Testis (tissue), 3 donors: ENCODE data around the gene DNAJC15. TPM values are rescaled to one million over a fixed set of nuclear protein-coding genes. Genes with fewer than 3 reads are reported as not detected.

Source experiments
- DNase-seq: peaks from one replicate; pipeline ENCODE4 v3.0.0-alpha.2; 2019
- H3K27ac ChIP-seq, 2 donors: fragments of 200-600 bp; sonication (generic); one replicate each; pipeline ENCODE4 v1.5.1; 2019
- H3K27me3 ChIP-seq: fragments of 200-600 bp; sonication (generic); one replicate; pipeline ENCODE4 v1.5.1; 2019
- H3K36me3 ChIP-seq: fragments of 200-600 bp; sonication (generic); one replicate; pipeline ENCODE4 v1.5.1; 2017; ENCODE audit warnings: low read depth; ENCODE audit errors: missing control alignments
- H3K4me1 ChIP-seq: fragments of 200-600 bp; sonication (generic); one replicate; pipeline ENCODE4 v1.5.1; 2019
- H3K4me3 ChIP-seq, 2 donors: fragments of 200-600 bp; sonication (generic); one replicate each; pipeline ENCODE4 v1.5.1; 2017 to 2019
- H3K9me3 ChIP-seq: fragments of 200-600 bp; sonication (generic); one replicate; pipeline ENCODE4 v1.5.1; 2017
- POLR2A ChIP-seq: fragments of 450-650 bp; IDR thresholded peaks from one replicate; pipeline ENCODE4 v1.6.1; 2017; ENCODE audit warnings: antibody characterized with exemption, mild to moderate bottlenecking, moderate library complexity
- WGBS, 2 donors: methylation state at CpG; one replicate each; pipeline ENCODE4 v1.1.5; 2018; 5-methylcytosine and 5-hydroxymethylcytosine counted together
- intact Hi-C: fragments of 100-400 bp; cut with DNase I; formaldehyde crosslinking; loops from one replicate; pipeline ENCODE4 v1.15.1; 2023; ENCODE audit warnings: low total_unique reads
- polyA plus RNA-seq: library from polyadenylated mRNA; stranded (reverse); fragments of 350-450 nt; fragmentation: Illumina TruSeq; extraction: RNeasy Lipid Tissue Mini Kit (QIAGEN cat#74804); gene quantifications from one replicate; pipeline ENCODE4 v1.2.3, GENCODE V29; 2014; ENCODE audit warnings: low read depth, low replicate concordance; ENCODE audit not compliant: insufficient read depth
- total RNA-seq, 2 donors: library from RNA; depleted of rRNA; stranded (reverse); fragments of >200 nt; gene quantifications; one replicate each; pipeline ENCODE4 v1.2.3, GENCODE V29; 2016
- TF ChIP-seq, protein P1 (sequence below), 3 experiments: fragments of 450-650 bp in 2 of 3; fragments of 200-600 bp in 1 of 3; sonication (generic) in 1 of 3; IDR thresholded peaks; one replicate each; pipeline ENCODE4 v1.5.1; 2016 to 2019; ENCODE audit warnings: antibody characterized with exemption in 3 of 3, mild to moderate bottlenecking in 2 of 3, moderate library complexity in 1 of 3

DNAJC15 gene
- total and polyA plus RNA-seq, 3 donors from 2014 or later = 11.8 to 49.8 (median 17.2) TPM

DNA sequence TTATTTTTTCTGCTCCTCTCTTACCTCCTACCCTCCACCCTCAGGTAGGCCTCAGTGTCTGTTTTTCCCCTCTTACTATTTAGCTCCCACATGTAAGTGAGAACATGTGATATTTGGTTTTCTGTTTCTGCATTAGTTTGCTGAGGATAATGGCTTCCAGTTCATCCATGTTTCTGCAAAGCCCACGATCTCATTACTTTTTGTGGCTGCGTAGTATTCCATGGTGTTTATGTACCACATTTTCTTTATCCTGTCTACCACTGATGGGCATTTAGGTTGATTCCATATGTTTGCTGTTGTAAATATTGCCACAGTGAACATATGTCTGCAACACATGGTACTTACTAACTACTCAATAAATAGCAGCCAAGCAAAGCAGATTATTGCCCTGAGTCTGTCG lies 56.8 kb downstream of the DNAJC15 start:
- WGBS, 2 donors = 96 to 98% methylated on average over 3 of the region's 3 CpGs
- intact Hi-C loops = loop anchor here (10.0 kb wide), 1 partner anchor 725 kb away; no protein-coding TSS in a partner anchor
- TF ChIP-seq POLR2A = no peak
- TF ChIP-seq, protein P1, sequence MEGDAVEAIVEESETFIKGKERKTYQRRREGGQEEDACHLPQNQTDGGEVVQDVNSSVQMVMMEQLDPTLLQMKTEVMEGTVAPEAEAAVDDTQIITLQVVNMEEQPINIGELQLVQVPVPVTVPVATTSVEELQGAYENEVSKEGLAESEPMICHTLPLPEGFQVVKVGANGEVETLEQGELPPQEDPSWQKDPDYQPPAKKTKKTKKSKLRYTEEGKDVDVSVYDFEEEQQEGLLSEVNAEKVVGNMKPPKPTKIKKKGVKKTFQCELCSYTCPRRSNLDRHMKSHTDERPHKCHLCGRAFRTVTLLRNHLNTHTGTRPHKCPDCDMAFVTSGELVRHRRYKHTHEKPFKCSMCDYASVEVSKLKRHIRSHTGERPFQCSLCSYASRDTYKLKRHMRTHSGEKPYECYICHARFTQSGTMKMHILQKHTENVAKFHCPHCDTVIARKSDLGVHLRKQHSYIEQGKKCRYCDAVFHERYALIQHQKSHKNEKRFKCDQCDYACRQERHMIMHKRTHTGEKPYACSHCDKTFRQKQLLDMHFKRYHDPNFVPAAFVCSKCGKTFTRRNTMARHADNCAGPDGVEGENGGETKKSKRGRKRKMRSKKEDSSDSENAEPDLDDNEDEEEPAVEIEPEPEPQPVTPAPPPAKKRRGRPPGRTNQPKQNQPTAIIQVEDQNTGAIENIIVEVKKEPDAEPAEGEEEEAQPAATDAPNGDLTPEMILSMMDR (IDR thresholded peaks at IDR 0.05) = no peak
- no peaks in the 10 kb centered on the region for H3K36me3 ChIP-seq
- peaks cover 18% of the 10 kb centered on the region for H3K4me1 ChIP-seq
- no peak overlapping the region for H3K27ac ChIP-seq
- H3K4me3 ChIP-seq = no peak overlapping the region
- no peaks in the 10 kb centered on the region for H3K27me3 ChIP-seq
- no peaks in the 10 kb centered on the region for H3K9me3 ChIP-seq
- DNase-seq = no peak

DNA sequence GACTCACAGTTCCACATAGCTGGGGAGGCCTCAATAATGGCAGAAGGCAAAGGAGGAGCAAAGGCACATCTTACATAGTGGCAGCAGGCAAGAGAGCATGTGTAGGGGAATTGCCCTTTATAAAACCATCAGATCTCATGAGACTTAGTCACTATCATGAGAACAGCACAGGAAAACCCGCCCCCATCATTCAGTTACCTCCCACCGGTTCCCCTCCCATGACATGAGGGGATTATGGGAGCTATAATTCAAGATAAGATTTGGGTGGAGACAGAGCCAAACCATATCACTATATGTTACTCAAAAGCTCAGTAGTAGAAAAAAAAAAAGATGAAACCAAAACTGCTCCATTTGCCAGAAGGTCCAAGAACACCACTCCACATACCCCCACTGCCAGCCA lies 58.5 kb downstream of the DNAJC15 start:
- Histone ChIP-seq H3K27me3 (no peaks in the 10 kb centered on the region), H3K36me3 (no peaks in the 10 kb centered on the region), H3K4me3 (no peak overlapping the region), H3K27ac (no peak overlapping the region), H3K9me3 (no peaks in the 10 kb centered on the region), H3K4me1 (peaks cover 20% of the 10 kb centered on the region)
- WGBS, 2 donors = 82 to 87% methylated on average over 2 of the region's 2 CpGs
- no peak for TF ChIP-seq POLR2A
- TF ChIP-seq, protein P1 (IDR thresholded peaks at IDR 0.05) = no peak
- DNase-seq = no peak
- intact Hi-C loops = loop anchor here (10.0 kb wide), 1 partner anchor 723 kb away; no protein-coding TSS in a partner anchor

DNA sequence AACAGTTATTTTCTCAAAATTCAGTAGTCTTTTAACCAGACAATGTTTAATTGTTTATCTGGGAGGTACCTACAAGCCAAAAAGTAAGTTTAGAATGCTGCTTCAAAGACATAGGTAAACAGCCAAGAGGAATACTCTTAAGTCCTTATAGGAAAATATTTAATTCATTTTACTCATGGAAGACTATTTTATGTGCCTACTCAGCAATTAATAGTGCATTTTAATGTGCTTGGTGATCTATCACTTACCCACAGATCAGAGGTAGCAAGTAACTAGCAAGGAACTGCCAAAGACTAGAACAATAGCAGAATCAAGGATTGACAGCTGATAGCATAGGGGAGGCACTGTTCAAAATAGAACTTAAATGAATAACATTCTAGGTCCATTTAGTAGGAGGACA lies 60.4 kb downstream of the DNAJC15 start:
- TF ChIP-seq POLR2A = no peak
- TF ChIP-seq, protein P1 (IDR thresholded peaks at IDR 0.05) = no peak
- no peak overlapping the region for H3K4me3 ChIP-seq

GRCh38 chr13:43085545-43085944 lies 62.2 kb downstream of the DNAJC15 start:
- no peak overlapping the region for H3K4me3 ChIP-seq
- no peaks in the 10 kb centered on the region for H3K27me3 ChIP-seq
- no peak overlapping the region for H3K27ac ChIP-seq
- intact Hi-C loops = loop anchor here (10.0 kb wide), 1 partner anchor 719 kb away; no protein-coding TSS in a partner anchor
- TF ChIP-seq, protein P1 (IDR thresholded peaks at IDR 0.05) = peak; percentile 42 to 75 (median 48)
- no peak for TF ChIP-seq POLR2A
- no peaks in the 10 kb centered on the region for H3K36me3 ChIP-seq
- H3K4me1 ChIP-seq = peaks cover 14% of the 10 kb centered on the region
- no peak for DNase-seq
- H3K9me3 ChIP-seq = no peaks in the 10 kb centered on the region
- WGBS, 2 donors = 83 to 93% methylated on average over 1 of the region's 1 CpG

More for the DNA sequence above, 60.4 kb downstream of the DNAJC15 start:
- intact Hi-C loops = loop anchor here (10.0 kb wide), 1 partner anchor 721 kb away; no protein-coding TSS in a partner anchor
- no peaks in the 10 kb centered on the region for H3K36me3 ChIP-seq
- DNase-seq = no peak
- no peaks in the 10 kb centered on the region for H3K27me3 ChIP-seq
- H3K27ac ChIP-seq = no peak overlapping the region
- H3K4me1 ChIP-seq = peaks cover 14% of the 10 kb centered on the region
- no peaks in the 10 kb centered on the region for H3K9me3 ChIP-seq

- no peak for DNase-seq
- Histone ChIP-seq H3K4me1 (peaks cover 14% of the 10 kb centered on the region), H3K36me3 (no peaks in the 10 kb centered on the region), H3K27me3 (no peaks in the 10 kb centered on the region), H3K4me3 (no peak overlapping the region), H3K9me3 (no peaks in the 10 kb centered on the region), H3K27ac (no peak overlapping the region)
- intact Hi-C loops = loop anchor here (10.0 kb wide), 1 partner anchor 719 kb away; no protein-coding TSS in a partner anchor
- no peak for TF ChIP-seq POLR2A
- TF ChIP-seq, protein P1 (IDR thresholded peaks at IDR 0.05) = no peak
These were observed 62.8 kb downstream of the DNAJC15 start for GRCh38 chr13:43086181-43086580.
